GM18909 (cell line): Measurements from ENCODE around the gene PHF21A.

Experiments used
- ATAC-seq: cut with Tn5 transposase; IDR thresholded peaks from one replicate; pipeline ENCODE4 v1.9.1; 2021; ENCODE audit warnings: mild to moderate bottlenecking; ENCODE audit not compliant: unreplicated experiment, poor library complexity

Gene PHF21A

DNA sequence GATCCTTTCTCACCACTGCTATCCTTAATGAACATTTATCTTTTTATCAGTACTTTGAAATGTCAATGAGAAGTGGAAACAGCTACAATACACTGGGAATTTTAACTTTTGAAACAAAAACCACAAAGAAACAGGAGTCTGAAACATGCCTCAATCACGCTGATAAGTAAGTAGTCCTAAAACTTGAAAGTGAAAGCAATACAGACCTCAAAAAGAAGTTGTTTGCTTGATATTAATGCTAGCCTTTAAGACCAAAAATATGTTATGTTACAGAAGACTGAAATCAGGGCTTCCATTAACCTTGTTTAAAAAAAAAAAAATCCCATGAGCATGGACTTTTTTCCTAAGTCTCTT lies 21.3 kb downstream of the PHF21A start:
- peak; percentile 63 for ATAC-seq

DNA sequence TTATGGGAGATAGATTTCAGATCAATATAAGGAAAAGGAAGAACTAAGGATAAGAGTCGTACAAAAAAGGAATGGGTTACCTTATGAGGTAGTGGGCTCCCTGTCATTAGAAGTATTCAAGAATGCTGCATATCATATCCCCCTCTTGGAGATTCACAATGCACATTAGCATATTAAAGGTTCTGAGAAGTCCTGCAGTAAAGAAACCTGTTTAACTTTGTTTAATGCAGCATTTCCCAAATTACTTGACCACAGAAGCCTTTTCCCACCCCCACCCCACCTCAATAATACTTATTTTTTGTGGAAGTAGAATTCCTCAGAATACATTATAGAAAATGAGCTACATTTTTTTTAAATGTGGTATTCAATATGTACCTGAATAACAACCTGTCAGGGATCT lies 30.9 kb downstream of the PHF21A start:
- ATAC-seq = no peak

DNA sequence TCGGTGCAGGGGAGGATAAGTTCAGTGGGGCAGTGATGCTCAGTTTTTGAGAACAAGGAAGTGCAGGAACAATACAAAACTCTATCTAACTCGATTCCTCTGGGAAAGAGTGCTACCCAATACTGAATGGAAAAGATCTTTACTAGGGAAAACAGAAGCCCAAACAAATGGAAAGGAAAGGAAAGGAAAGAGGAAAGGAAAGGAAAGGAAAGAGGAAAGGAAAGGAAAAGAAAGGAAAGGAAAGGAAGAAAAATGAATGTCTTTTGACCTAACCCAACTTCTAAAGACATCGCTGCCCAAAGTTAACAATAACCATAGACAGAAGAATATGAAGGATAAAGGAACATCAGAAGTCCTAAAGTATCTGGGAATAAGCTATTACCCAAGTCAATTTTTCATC lies 41.6 kb downstream of the PHF21A start:
- no peak for ATAC-seq

DNA sequence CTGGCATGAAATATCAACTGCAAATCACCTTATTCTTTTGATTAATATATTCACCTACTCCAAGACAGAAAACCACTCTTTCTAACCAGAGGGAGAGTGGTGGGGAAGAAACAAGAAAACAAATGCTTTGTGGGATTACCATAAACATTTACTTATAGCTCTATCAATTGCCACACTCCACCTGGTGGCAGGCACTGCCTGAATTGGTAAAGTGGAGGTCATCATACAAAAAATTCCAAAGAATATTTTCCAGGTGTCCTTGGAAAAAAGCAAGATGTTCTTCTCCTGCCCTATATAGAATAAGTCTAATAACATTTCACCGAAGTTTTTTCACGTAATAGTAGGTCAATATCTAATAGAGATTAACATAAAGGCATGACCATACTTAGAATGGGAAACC lies 45.3 kb downstream of the PHF21A start:
- ATAC-seq = no peak

DNA sequence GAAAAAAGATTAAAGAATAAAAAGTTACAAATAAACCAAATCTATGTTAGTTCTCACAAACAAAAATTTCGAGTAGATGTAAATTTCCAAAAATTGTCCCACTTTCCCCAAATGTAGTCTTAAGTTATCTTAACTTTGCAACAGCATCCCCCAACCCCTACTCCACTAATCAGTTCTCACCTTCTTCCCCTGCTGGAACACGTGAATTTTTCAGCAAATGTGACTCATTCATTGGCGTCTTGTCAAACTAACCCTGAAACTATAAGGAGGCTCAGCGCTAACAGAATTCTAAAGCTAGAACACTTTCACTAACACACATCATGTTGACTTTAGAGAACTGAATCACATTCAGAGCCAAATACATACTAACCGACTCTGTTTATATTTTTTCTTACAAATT lies 46.1 kb downstream of the PHF21A start:
- ATAC-seq = no peak

DNA sequence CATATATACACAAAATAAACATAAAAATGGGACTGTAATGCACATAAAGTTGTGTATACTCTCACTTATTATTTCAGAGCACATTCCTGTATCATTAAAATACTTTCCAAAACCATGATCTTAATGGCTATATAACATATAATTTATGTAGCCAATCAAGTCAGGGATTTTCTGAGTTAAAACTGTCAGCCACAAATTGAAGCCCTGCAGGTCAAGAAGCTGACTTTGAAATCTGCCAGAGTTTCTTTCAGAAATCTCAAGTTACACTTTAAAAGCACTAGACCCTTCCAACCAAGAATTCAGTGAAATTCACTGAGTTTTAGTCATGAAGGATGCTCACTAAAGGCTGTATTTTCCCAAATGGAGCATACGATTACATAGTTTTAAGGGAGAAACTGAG lies 47.6 kb downstream of the PHF21A start:
- no peak for ATAC-seq

DNA sequence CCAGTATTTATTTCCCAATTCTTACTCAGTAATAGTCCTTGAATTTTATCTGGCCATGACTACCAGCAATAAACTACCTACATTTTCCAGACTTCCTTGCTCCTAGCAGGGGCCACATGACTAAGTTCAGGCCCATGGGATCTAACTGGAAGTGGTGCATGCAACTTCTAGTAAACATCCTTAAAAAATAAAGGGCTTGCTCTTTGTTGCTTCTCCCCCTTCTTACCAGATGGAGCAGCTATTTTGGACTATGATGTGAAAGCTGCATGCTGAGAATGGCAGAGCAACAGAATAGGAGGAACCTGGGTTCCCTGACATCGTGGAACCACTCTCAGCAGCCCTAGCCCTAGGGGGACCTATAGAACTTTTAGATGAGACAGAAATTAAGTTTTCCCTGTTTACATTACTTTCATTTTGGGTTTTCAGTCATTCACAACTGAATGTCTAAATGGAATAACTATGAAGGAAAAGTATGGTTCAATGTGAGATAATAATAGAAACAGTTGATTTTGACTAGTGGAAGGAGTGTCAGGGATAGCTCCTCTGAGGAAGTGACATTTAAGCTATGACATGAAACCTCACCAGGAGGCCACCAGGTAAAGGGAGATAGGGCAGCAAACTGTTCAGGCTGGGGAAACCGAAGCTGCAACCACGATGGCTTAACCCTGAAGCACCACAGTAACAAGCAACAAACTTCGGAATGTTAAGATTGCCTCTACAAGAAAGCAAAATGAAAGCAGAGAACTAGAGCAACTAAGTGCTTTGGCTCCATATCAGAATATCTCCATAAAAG lies 48.9 kb downstream of the PHF21A start:
- no peak for ATAC-seq

DNA sequence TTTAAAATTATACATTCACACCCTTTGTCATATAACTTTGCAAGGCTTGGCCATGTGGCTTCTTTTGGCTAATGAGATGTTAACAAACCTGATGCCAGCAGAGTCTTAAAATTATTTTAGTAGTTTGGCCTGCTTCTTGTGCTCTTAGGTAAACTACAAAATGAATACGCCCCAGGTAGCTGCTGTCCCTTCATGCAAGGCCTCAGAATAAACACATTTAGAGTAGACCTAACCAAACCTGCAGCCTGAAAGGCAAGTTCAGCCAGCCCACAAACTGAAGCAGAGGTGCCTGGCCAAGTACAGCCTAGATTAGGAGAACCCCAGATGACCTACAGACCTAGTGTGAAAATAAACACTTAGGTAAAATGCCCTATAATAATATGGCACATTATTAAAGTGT lies 50.2 kb downstream of the PHF21A start:
- no peak for ATAC-seq

DNA sequence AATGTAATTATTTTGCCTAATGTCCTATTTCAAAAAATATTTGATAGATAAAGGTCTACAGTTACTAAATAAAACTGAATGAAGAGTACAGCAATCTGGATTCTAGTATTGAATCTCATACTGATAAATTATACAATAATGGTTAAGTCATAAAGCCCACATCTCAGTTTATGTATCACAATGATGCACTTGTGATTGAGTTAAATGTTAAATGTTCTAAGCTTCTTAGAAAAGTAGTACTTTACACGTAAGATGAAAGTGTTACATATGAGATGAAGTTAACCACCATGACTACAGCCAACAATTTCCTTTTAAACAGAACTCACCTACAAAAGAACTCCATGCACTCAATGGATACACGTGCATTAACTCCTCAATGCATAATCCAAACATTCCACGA lies 51.7 kb downstream of the PHF21A start:
- ATAC-seq = no peak

DNA sequence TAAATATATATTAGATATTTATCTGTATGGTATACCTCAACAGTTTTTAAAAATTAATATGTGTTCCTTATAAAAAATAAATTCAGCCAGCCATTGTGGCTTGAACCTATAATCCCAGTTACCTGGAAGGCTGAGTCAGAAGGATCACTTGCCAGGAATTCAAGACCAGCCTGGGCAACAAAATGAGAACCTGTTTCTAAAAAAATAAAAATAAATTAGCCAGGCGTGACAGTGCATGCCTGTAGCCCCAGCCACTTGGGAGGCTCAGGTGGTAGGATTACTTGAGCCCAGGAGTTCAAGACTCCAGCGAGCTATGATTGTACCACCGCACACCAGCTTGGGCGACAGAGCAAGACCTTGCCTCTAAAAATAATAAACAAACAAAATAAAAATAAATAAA lies 54.9 kb downstream of the PHF21A start:
- no peak for ATAC-seq

DNA sequence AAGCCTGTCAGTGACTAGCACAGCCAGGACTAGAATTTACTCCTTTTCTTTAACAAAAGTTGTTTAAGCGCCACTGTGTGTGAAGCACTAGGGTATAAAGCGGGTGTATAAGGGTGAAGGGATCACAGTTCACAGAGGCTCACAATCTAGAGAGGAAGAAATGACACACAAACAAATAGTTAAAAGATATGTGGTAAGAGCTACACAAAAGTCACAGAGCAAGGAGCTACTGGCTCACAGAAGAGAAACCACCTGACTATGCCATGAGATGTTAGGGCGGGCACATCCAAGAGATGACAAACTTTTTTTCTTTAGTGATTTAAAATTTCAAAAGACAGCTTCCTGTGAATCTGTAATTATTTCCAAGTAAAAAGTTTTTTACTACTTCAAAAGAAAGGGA lies 55.6 kb downstream of the PHF21A start:
- ATAC-seq = no peak

DNA sequence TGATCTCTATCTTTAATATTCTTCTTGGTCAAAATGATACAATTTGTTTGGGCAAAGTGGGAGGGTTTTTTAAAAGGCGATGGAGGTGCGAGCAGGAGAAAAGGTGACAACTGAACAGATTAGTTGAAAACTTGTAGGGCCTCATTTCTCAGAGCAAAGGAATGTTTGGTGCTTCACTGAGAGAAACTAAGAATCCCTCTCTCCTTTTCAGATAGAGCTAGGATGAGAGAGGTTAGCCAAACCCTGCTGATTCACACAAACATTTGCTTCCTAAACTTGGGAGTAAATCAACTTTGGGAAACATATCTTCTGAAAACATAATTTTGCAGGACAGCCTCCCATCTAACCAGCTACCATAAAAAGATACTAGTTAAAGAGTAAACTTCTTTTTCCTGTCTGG lies 57.0 kb downstream of the PHF21A start:
- ATAC-seq = no peak

DNA sequence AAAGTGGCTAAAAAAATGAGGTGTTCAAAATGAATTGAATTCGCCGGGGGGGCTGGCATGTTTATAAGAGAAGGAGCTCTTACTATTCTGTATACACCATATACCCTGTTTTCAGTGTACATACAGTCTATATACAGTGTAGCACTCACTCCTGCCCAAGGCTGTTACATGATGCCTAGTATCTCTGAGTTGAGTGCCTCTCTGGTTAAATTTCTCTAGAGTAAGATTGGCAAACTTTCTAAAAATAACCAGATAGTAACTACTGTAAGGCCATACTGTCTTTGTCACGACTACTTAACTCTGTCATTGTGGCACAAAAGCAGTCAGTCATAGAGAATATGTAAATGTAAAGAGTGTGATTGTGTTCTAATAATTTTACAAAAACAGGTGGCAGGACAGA lies 58.1 kb downstream of the PHF21A start:
- no peak for ATAC-seq

DNA sequence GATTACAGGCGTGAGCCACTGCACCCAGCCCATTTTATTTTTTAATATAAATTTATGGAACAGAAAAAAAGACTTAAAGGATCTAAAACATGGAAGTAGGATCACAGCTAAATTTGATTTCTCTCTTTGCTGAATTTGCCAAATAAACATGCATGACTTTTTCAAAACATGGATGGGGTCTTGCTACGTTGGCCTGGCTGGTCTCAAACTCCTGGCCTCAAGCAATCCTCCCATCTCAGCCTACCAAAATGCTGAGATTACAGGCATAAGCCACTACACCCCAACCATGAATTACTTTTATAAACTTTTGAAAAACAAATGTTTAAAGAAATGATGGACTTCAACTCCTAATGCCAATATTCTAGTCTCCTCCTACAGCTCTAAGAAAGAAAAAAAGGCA lies 61.2 kb downstream of the PHF21A start:
- no peak for ATAC-seq

DNA sequence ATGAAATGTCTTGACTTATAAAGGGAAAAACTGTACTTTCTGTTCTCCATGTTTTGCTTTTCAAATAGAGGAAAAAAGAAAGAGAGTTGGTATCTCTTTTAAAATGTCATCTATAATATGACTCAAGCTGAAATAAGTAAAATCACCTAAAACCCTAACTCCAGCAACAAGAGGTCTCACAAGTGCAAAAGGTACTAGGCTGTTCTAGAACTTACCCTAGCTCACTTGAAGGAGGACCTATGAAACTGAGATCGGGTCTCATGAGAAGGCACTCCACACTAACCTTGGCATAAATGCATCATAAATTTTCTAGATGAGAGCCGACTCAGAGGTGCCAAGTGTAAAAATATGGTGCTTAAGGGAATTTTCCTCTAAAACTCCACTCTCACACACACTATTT lies 63.8 kb downstream of the PHF21A start:
- ATAC-seq = no peak

DNA sequence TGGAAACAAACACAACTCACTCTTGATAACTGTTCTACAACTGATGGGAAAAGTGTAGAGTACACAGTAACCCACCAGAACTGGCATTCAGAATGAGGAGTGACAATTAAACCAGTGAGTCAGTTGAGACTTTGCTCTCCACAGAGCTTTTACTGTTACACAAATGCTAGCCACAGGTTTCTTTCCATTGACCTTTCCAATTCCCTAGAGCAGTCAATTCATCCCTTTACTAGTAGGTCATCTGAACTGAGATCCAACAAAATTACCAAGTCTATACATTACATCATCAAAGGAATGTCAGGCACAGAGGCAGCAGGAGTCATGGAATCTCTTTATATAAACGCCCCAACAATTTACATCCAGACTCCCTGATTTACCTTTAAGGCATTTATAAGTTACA lies 65.9 kb downstream of the PHF21A start:
- no peak for ATAC-seq

DNA sequence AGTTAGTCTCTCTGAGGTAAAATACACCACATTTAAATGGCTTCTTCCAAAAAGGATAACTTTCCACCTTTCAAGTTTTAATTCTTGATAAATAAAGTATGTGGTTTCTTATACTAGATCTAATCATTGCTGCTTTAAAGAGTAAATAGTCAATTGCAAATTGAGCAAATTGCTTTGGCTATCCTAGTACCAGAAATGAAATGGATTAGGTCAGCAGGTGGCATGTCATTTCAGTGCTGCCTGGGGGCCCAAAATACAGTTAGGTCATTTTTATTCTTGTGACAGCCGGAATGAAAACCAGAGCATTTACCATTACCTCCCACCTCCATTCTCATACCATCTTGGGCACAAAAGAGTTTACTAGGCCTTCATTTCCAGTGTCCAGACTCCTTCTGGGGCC lies 70.2 kb downstream of the PHF21A start:
- ATAC-seq = no peak

DNA sequence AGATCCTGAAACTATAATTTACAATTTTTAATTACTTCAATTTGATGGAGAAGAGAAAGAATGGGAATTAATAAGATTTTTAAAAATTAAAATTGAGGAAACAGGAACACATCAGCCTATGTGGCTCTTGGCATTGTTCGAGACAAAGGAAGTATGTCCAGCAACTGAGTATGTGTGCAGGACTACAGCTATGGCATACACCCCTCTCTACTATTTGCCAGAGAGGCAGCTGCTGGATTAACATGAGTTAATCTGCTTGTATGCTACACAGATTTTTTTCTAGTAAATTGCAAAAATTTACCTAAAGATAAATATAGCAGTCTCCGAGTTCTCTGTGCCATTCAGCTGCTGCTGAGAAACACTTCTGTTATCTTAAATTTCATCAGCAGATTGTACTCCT lies 70.6 kb downstream of the PHF21A start:
- no peak for ATAC-seq

DNA sequence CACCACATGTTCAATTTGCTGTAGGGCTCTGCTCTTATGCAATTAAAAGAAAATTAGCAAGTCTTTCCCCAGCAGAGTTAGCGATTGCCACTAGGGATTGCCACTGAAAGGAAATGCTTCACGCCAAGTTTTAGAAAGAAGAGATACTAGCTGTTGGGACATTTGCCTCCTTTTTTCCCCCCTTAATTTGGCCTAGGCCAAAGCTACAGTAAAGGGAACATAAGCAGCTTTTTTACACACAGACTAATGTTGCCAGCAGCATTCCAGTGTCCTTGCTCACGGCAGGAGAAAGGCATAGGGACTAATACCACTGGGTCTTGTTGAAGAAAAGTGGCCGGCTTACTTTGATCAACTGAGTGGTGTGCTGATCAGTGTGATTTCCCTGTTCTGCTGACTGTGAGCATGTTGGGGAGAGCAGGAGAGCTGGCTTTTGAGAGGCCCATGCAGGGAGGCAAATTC lies 71.2 kb downstream of the PHF21A start:
- ATAC-seq = no peak

DNA sequence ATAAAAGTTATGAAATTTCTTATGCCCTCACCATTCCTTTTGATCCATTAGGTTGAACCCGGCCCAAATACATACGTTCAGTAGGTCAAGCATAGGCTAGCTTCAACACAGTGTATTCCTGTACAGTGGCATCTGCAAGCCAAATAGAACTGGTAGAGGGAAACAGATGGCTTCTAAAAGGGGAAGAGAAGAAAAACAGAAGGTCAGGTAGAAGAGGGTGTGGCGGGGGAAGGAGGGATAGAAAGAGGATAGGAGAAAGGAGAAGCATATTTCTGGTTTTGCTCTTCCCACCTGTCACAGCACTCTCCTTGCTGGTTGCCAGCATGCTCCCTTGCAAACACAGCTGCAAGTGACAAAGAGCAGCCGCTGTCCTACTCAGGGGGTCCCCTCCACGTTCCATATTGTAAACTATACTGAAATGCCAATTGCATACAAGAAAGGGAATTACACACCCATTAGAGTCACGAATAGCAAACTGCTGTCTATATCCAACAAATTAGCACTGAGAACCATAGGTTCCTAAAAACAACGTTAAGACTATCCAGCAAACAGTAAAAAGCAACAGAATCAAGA lies 71.8 kb downstream of the PHF21A start:
- no peak for ATAC-seq

DNA sequence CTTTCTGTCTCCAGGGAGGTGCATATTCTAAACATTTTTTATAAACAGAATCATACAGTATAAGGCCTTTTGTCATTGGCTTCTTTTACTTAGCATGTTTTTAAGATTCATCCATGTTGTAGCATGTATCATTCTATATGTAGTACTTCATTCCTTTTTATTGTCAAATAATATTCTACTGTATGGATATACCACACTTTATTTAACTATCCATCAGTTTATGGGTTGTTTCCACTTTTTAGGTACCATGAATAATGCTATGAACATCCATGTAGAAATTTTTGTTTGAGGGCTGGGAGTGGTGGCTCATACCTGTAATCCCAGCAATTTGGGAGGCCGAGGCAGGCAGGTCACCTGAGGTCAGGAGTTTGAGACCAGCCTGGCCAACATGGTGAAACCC lies 73.1 kb downstream of the PHF21A start:
- ATAC-seq = no peak

DNA sequence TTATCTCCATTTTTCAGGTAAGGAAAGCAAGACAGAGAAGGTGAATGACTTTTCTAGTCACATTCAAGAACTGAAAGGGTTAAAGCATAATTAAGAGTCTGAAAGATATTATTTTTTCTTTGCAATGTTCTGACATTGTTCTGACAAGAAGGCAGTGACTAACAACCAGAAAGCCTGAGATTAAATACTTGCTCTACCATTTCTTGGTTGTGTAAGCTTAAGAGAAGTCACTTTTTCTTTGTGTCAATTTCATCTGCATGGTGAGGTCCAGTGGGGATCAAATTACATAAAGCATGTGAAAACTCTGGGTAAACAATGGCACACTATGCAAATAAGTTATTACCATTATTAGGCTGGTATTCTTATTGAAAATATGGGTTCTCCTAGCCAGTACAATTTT lies 73.7 kb downstream of the PHF21A start:
- ATAC-seq = no peak
